HepG2 (cell line): Measurements from ENCODE around the gene RAB1B. TPM values are rescaled to one million over a fixed set of nuclear protein-coding genes. Genes with fewer than 3 reads are reported as not detected.

Experiments used
- ATF3 ChIP-seq: sonication (generic); formaldehyde crosslinking; IDR thresholded peaks from 2 replicates; pipeline ENCODE4 v1.4.0; 2020; ENCODE audit warnings: missing genetic modification reagents
- DMAP1 ChIP-seq: IDR thresholded peaks from 2 replicates; pipeline ENCODE4 v1.6.1; 2016
- ELF3 ChIP-seq: IDR thresholded peaks from 2 replicates; pipeline ENCODE4 v1.6.1; 2016; ENCODE audit warnings: missing genetic modification reagents, missing compliant biosample characterization
- EZH2 ChIP-seq: conservative IDR thresholded peaks from 2 replicates; pipeline ENCODE4 v1.6.1; 2012; ENCODE audit warnings: mild to moderate bottlenecking, low read depth, low read length, moderate library complexity
- FLYWCH1 ChIP-seq: sonication (generic); formaldehyde crosslinking; IDR thresholded peaks from 2 replicates; pipeline ENCODE4 v1.8.1; 2023; ENCODE audit warnings: mild to moderate bottlenecking, missing genetic modification reagents
- HBP1 ChIP-seq: IDR thresholded peaks from 2 replicates; pipeline ENCODE4 v1.6.1; 2016; ENCODE audit warnings: low read depth, control low read depth
- HMGA1 ChIP-seq: sonication (generic); formaldehyde crosslinking; conservative IDR thresholded peaks from 2 replicates; pipeline ENCODE4 v1.4.0; 2020; ENCODE audit warnings: missing genetic modification reagents
- ISL2 ChIP-seq: sonication (generic); formaldehyde crosslinking; IDR thresholded peaks from 2 replicates; pipeline ENCODE4 v1.5.0; 2020; ENCODE audit warnings: missing genetic modification reagents
- MTA1 ChIP-seq: sonication (generic); formaldehyde crosslinking; IDR thresholded peaks from 2 replicates; pipeline ENCODE4 v1.4.0; 2020; ENCODE audit warnings: missing genetic modification reagents, mild to moderate bottlenecking, borderline replicate concordance
- SP140L ChIP-seq: sonication (generic); formaldehyde crosslinking; IDR thresholded peaks from 2 replicates; pipeline ENCODE4 v1.4.0; 2020; ENCODE audit warnings: missing genetic modification reagents, borderline replicate concordance
- SRF ChIP-seq: IDR thresholded peaks from 2 replicates; pipeline ENCODE4 v1.6.1; 2011; ENCODE audit warnings: mild to moderate bottlenecking, low read depth, low read length, moderate library complexity
- TFDP1 ChIP-seq: IDR thresholded peaks from 2 replicates; pipeline ENCODE4 v1.6.1; 2016; ENCODE audit warnings: missing compliant biosample characterization, missing genetic modification reagents, borderline replicate concordance
- THAP11 ChIP-seq: IDR thresholded peaks from 2 replicates; pipeline ENCODE4 v1.6.1; 2016; ENCODE audit warnings: missing biosample characterization, missing genetic modification reagents
- TMF1 ChIP-seq: sonication (generic); formaldehyde crosslinking; IDR thresholded peaks from 2 replicates; pipeline ENCODE4 v1.8.1; 2022; ENCODE audit warnings: low read depth, missing genetic modification reagents
- YEATS4 ChIP-seq: sonication (generic); formaldehyde crosslinking; IDR thresholded peaks from 2 replicates; pipeline ENCODE4 v1.4.0; 2020; ENCODE audit warnings: missing genetic modification reagents, borderline replicate concordance
- ZBTB2 ChIP-seq: sonication (generic); formaldehyde crosslinking; IDR thresholded peaks from 2 replicates; pipeline ENCODE4 v1.8.0; 2022; ENCODE audit warnings: low read depth, missing genetic modification reagents
- ZBTB20 ChIP-seq: sonication (generic); formaldehyde crosslinking; IDR thresholded peaks from 2 replicates; pipeline ENCODE4 v1.8.1; 2023; ENCODE audit warnings: missing genetic modification reagents, low read depth, mild to moderate bottlenecking, borderline replicate concordance
- ZBTB33 ChIP-seq: sonication (generic); formaldehyde crosslinking; IDR thresholded peaks from 2 replicates; pipeline ENCODE4 v1.4.0; 2020; ENCODE audit warnings: missing genetic modification reagents
- ZNF232 ChIP-seq: sonication (generic); formaldehyde crosslinking; IDR thresholded peaks from 2 replicates; pipeline ENCODE4 v1.4.0; 2020; ENCODE audit warnings: missing genetic modification reagents, borderline replicate concordance
- ZNF251 ChIP-seq: sonication (generic); formaldehyde crosslinking; IDR thresholded peaks from 2 replicates; pipeline ENCODE4 v1.9.0; 2021; ENCODE audit warnings: mild to moderate bottlenecking, missing genetic modification reagents
- ZNF276 ChIP-seq: sonication (generic); formaldehyde crosslinking; IDR thresholded peaks from 2 replicates; pipeline ENCODE4 v1.4.0; 2020; ENCODE audit warnings: mild to moderate bottlenecking, low read depth, missing genetic modification reagents
- ZSCAN22 ChIP-seq: sonication (generic); formaldehyde crosslinking; IDR thresholded peaks from 2 replicates; pipeline ENCODE4 v1.4.0; 2020; ENCODE audit warnings: mild to moderate bottlenecking, missing genetic modification reagents
- polyA plus RNA-seq, 8 experiments: library from polyadenylated mRNA; depleted of rRNA in 3 of 8; stranded (reverse) in 7 of 8; unstranded in 1 of 8; fragments of >200 nt; fragmentation: Illumina TruSeq in 4 of 8; extraction: Trizol in 4 of 8; gene quantifications; 2 replicates each; pipeline versions ENCODE4 v1.2.1 to v1.2.3, GENCODE V29; 2011 to 2016; ENCODE audit warnings: low read depth in 4 of 8, missing spikeins in 1 of 8, mixed read lengths in 1 of 8; ENCODE audit not compliant: insufficient read depth in 1 of 8
- total RNA-seq, 5 experiments: library from RNA; depleted of rRNA; stranded (reverse); fragments of >200 nt; fragmentation: Illumina TruSeq; extraction: Trizol; gene quantifications; 2 replicates each; pipeline ENCODE4 v1.2.3, GENCODE V29; 2016; ENCODE audit warnings: low read depth in 1 of 5

Gene RAB1B
- total and polyA plus RNA-seq, 2 of the 13 experiments (the other 11 are each of a cell fraction or from before 2014, with no cell fraction given): 77.9 to 87.9 TPM

- TF ChIP-seq ZBTB20 (CRISPR knock-in tag): no peak
- TF ChIP-seq ZBTB33: no peak
- 0 out of 2 replicates have a peak, but pooled peaks have one; percentile 47 for TF ChIP-seq YEATS4
- TF ChIP-seq HMGA1: no peak
- TF ChIP-seq SP140L (CRISPR knock-in tag): no peak
- TF ChIP-seq THAP11 (CRISPR knock-in tag): peak; percentile 61
- no peak for TF ChIP-seq ZNF276
- TF ChIP-seq HBP1: no peak
- no peak for TF ChIP-seq ZSCAN22 (CRISPR knock-in tag)
- no peak for TF ChIP-seq FLYWCH1 (CRISPR knock-in tag)
- no peak for TF ChIP-seq ZNF232 (CRISPR knock-in tag)
- TF ChIP-seq EZH2: no peak
- no peak for TF ChIP-seq ELF3 (CRISPR knock-in tag)
- TF ChIP-seq ZBTB2 (CRISPR knock-in tag): no peak
- no peak for TF ChIP-seq ISL2
- peak; percentile 61; the same call in 1 of the 2 replicates for TF ChIP-seq ATF3 (CRISPR knock-in tag)
- TF ChIP-seq SRF: peak; percentile 47; the same call in 1 of the 2 replicates
- no peak for TF ChIP-seq ZNF251 (CRISPR knock-in tag)
- TF ChIP-seq TFDP1 (CRISPR knock-in tag): peak; percentile 75; the same call in 1 of the 2 replicates
- no peak for TF ChIP-seq TMF1 (CRISPR knock-in tag)
- TF ChIP-seq MTA1 (CRISPR knock-in tag): peak; percentile 17; the same call in 1 of the 2 replicates
- TF ChIP-seq DMAP1 (CRISPR knock-in tag): 0 out of 2 replicates have a peak, but pooled peaks have one; percentile 15
These were observed 49.5 kb downstream of the RAB1B start (continued) for GRCh38 chr11:66317723-66318599.
